ENCODE measurements around the gene PPIL1.

PPIL1 gene

GRCh38 chr6:36825994-36826393 lies 48.6 kb downstream of the PPIL1 start:
- TF ChIP-seq, protein P1, sequence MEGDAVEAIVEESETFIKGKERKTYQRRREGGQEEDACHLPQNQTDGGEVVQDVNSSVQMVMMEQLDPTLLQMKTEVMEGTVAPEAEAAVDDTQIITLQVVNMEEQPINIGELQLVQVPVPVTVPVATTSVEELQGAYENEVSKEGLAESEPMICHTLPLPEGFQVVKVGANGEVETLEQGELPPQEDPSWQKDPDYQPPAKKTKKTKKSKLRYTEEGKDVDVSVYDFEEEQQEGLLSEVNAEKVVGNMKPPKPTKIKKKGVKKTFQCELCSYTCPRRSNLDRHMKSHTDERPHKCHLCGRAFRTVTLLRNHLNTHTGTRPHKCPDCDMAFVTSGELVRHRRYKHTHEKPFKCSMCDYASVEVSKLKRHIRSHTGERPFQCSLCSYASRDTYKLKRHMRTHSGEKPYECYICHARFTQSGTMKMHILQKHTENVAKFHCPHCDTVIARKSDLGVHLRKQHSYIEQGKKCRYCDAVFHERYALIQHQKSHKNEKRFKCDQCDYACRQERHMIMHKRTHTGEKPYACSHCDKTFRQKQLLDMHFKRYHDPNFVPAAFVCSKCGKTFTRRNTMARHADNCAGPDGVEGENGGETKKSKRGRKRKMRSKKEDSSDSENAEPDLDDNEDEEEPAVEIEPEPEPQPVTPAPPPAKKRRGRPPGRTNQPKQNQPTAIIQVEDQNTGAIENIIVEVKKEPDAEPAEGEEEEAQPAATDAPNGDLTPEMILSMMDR (IDR thresholded peaks at IDR 0.05; ENCODE audit: borderline replicate concordance, control extremely low read depth, extremely low read depth, insufficient read depth, missing control alignments): no peak
- in situ Hi-C loops (cut with MboI; ENCODE audit: low sequenced_read_pairs, unreplicated experiment): no loop called here
- no peak for DNase-seq (ENCODE audit: low spot score)

DNA sequence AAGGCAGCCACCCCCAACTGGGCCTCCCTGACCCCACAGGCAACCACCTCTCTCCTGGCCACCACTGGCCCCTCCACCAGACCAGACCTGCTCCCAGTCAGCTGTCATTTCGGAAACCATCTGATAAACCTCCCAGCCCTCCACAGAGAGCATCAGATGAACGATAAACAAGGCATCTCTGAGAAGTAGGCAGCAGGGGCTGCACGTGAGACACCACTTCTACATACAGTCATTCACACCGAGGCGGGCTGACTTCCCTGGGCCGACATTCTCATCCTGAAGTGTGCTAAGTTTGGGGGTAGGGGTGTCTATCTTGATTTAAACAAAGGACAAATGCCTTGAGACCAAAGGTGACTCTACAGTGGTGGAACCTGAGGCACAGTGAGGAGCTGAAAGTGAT lies 49.2 kb downstream of the PPIL1 start:
- in situ Hi-C loops (cut with MboI; ENCODE audit: low sequenced_read_pairs, unreplicated experiment): no loop called here
- TF ChIP-seq, protein P1 (IDR thresholded peaks at IDR 0.05; ENCODE audit: borderline replicate concordance, control extremely low read depth, extremely low read depth, insufficient read depth, missing control alignments): no peak
- no peak for DNase-seq (ENCODE audit: low spot score)

- in situ Hi-C loops (cut with MboI; ENCODE audit: low sequenced_read_pairs, unreplicated experiment): no loop called here
- no peak for DNase-seq (ENCODE audit: low spot score)
- TF ChIP-seq, protein P1 (IDR thresholded peaks at IDR 0.05; ENCODE audit: borderline replicate concordance, control extremely low read depth, extremely low read depth, insufficient read depth, missing control alignments): no peak
Measured at GRCh38 chr6:36824253-36824652, 50.4 kb downstream of the PPIL1 start.

DNA sequence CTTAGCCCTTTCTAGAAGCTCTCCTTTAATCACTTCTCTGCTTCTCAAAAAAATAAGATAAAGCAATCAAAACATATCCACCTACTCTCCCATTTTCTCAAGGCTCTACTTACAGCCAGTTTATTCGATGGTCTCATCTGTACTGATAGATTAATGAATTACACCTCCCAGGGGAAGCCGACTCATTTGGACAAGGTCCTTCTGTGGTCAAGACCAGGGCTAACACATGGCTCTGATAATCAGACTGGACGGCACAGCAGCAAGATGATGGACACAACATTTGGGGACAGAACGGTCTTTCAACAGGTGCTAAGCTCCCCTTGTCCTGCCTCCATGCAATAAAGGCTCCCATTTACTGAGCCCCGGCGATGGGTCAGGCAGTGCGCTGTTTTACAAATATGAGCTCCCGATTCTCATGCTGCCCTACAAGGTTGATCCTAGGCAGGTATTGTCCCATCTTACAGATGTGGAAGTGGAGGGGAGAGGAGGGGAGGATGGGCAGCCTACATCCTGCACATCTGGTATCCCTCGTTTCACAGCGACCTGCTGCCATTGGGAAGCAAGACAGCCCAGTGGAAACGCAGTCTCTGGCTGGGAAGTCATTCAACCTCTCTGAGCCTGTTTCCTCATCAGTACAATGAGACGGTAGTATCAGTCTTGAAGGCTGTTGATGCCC lies 51.0 kb downstream of the PPIL1 start:
- TF ChIP-seq, protein P1 (IDR thresholded peaks at IDR 0.05; ENCODE audit: borderline replicate concordance, control extremely low read depth, extremely low read depth, insufficient read depth, missing control alignments): no peak
- in situ Hi-C loops (cut with MboI; ENCODE audit: low sequenced_read_pairs, unreplicated experiment): no loop called here
- DNase-seq (ENCODE audit: low spot score): no peak

- TF ChIP-seq, protein P1 (IDR thresholded peaks at IDR 0.05; ENCODE audit: borderline replicate concordance, control extremely low read depth, extremely low read depth, insufficient read depth, missing control alignments): no peak
- DNase-seq (ENCODE audit: low spot score): no peak
- in situ Hi-C loops (cut with MboI; ENCODE audit: low sequenced_read_pairs, unreplicated experiment): no loop called here
Measured at GRCh38 chr6:36822506-36823269, 51.9 kb downstream of the PPIL1 start.

GRCh38 chr6:36821581-36822335 lies 52.8 kb downstream of the PPIL1 start:
- in situ Hi-C loops (cut with MboI; ENCODE audit: low sequenced_read_pairs, unreplicated experiment): no loop called here
- TF ChIP-seq, protein P1 (IDR thresholded peaks at IDR 0.05; ENCODE audit: borderline replicate concordance, control extremely low read depth, extremely low read depth, insufficient read depth, missing control alignments): no peak
- DNase-seq (ENCODE audit: low spot score): no peak

Measured in GM13976 (cell line).